Activated CD4-positive, alpha-beta T cell treated with anti-CD3 and anti-CD28 coated beads for 4 hours (primary cell): ENCODE measurements around the gene PANX2.

ENCODE experiments used
- DNase-seq, 2 donors: peaks; one replicate each; pipeline ENCODE4 v3.0.0-alpha.2; 2020

The PANX2 gene

DNA sequence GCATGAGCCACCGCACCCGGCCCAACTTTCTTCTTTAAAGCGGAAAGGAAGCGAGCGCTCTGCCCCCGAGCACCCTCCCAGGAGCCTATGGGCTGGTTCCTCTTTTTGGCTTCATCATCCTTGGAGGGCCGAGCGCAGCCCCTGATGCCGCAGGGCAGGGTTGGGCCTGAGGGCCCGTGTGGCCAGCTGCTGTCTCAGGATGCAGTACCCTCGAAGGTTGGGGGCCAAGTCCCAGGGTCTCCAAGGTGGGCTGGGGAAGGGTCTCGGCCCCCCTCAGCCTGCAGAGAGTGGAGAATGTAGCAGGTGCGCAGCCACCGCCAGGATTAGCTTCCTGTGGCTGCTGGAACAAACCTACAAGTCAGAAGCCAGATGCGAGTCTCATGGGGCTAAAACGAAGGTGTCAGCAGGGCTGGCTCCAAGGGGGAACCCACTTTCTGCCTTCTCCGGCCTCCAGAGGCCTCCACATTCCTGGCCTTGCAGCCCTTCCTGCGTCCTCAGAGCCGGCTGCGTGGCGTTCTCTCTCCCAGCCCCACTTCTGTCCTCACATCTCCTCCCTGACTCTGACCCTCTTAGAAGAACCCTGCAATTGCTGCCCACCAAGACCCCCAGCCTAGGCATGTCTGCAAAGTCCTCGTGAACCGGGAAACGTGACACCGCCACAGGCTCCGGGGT is 2.9 kb downstream of the PANX2 start:
- no peak for DNase-seq

DNA sequence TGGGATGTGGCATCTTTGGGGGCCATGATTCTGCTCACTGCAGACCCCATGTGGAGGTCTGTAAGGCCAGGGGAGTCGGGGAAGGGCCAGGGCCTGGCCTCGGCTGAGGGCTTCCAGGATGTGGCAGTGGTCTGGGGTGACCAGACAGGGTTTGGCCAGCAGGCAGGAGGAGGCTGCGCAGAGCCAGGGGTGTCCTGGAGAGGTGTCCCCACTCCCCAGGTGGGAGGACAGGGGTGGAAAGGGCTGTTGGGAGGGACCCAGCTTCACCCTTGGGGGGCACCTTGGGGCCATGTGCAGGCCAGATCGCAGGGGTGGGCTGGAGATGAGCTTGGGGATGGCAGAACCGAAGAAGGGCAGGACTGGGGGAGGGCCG is 3.4 kb downstream of the PANX2 start:
- no peak for DNase-seq

DNA sequence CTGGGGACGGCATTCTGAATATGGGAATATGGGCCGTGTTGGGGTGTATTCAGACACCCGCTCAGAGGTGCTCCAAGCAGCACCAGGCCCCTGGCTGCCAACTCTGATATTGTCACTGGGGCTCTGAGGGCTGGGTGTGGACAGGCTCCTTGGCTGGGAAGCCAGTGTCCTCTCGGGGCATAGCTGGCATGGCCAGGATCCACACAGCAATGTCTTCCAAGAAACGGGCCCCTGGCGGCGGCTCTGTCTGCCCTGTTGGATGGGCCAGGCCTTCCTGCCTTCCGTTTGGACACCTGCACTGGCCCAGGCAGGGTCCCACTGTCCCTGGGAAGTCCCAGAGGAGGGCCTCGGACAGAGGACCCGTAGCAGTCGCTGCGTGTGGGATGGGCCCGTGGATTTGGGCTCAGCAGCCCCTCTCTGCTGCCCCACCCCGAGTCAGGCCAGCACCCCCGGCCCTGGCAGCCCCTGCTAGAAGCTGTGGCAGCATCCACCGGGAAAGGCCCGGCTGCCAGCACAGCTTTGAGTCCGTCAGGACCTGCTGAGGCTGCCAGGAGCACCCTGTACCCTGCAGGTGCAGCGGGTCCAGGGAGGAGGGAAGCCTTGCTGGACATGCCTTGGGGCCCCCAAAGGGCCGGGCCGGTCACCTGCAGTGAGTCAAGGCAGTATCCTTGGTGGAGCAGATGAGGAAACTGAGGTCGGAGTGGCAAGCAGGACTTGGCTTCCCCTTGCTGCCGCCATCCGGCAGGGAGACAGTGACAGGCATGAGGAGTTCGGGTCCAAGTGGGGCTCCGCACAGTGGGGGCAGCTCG is 4.1 kb downstream of the PANX2 start:
- no peak for DNase-seq

DNA sequence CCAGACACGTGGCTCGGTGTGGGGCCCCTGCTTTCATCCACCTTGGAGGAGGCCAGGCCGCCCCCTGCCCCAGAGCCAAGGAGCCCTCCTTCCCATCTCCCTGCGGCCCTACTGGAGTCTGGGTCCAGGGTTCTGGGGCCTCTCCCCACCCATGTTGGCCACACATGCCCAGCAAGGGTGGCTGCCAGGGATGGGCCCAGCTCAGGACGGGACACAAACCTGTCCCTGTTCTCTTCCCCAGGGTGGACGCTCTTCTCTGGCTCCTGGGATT is 4.6 kb downstream of the PANX2 start:
- DNase-seq = no peak

DNA sequence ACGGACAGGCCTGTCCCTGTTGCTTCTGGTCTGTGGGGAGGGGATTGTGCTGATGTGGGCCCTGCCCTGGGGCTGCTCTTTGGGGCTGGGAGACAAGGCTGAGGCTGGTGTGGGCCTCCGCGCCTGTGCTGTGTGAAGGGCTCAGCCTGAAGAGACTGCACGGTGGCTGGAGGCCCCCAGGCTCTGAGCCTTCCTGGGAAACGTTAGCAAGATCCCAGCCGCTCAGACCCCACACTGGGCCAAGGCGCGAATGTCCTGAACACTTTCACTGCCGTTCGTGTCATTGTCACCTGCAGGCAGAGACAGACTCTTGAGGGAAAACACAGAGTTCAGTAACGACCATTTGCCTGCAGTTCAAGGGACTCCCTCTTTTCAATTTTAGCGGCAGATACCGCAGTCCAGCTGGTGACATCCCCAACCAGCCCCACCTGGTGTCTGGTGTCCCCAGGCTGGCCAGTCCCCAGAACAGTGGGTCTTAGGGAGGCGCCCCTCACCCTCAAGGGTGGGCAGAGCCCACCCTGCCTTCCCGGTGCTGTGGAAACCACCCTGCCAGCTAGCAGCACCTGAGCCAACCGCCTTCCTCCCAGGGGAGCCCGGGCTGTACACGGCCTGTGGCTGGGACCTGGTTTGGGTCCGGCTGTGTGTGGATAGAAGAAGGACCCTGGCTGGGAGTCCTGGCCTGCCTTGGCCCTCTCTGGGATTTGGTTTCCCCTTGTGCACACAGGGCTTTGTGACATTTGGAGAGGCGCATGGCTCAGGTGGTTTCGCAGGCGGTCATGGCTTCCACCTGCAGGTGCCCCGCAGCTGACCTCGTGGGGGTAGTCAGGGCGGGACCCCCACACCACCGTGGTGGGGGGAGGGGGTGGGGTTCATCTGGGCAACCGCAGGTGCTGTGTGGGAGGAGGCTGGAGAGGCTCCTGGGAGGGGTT is 5.7 kb downstream of the PANX2 start:
- no peak for DNase-seq

DNA sequence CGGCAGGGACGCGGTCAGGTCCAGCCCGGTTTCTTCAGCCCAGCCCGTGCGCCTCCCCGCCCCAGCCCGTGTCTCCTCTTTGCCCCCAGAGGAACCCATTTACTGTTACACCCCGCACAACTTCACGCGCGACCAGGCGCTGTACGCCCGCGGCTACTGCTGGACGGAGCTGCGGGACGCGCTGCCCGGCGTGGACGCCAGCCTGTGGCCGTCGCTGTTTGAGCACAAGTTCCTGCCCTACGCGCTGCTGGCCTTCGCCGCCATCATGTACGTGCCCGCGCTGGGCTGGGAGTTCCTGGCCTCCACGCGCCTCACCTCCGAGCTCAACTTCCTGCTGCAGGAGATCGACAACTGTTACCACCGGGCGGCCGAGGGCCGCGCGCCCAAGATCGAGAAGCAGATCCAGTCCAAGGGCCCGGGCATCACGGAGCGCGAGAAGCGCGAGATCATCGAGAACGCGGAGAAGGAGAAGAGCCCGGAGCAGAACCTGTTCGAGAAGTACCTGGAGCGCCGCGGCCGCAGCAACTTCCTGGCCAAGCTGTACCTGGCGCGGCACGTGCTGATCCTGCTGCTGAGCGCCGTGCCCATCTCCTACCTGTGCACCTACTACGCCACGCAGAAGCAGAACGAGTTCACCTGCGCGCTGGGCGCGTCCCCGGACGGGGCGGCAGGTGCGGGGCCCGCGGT is 6.5 kb downstream of the PANX2 start:
- DNase-seq = no peak

DNA sequence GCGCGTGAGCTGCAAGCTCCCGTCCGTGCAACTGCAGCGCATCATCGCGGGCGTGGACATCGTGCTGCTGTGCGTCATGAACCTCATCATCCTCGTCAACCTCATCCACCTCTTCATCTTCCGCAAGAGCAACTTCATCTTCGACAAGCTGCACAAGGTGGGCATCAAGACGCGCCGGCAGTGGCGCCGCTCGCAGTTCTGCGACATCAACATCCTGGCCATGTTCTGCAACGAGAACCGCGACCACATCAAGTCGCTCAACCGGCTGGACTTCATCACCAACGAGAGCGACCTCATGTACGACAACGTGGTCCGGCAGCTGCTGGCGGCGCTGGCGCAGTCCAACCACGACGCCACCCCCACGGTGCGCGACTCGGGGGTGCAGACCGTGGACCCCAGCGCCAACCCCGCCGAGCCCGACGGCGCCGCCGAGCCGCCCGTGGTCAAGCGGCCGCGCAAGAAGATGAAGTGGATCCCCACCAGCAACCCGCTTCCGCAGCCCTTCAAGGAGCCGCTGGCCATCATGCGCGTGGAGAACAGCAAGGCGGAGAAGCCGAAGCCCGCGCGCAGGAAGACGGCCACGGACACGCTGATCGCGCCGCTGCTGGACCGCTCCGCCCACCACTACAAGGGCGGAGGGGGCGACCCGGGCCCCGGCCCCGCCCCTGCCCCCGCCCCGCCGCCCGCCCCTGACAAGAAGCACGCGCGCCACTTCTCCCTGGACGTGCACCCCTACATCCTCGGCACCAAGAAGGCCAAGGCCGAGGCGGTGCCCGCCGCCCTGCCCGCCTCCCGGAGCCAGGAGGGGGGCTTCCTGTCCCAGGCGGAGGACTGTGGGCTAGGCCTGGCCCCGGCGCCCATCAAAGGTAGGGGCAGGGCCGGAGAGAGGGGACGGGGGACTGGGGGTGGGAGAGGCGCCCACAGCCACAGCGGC is 7.3 kb downstream of the PANX2 start:
- no peak for DNase-seq

DNA sequence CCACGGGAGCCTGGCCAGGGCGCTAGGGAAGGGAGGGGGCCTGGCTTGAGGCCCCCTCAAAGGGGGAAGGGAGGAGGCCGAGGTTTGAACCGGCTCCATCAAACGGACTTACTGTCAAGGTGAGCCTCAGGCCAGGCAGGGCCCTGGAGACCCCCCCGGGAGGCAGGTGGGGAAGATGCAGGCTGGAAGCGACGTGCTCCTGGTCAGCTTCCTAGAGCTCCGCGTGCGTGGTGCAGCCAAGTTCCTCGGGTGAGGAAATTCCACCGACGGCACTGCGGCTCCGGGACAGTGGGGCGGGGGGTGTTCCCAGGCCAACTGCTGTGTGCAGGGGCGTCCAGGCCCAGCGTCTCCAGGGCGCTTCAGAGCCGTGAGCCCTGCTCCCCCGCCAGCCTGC is 7.9 kb downstream of the PANX2 start:
- DNase-seq = no peak

DNA sequence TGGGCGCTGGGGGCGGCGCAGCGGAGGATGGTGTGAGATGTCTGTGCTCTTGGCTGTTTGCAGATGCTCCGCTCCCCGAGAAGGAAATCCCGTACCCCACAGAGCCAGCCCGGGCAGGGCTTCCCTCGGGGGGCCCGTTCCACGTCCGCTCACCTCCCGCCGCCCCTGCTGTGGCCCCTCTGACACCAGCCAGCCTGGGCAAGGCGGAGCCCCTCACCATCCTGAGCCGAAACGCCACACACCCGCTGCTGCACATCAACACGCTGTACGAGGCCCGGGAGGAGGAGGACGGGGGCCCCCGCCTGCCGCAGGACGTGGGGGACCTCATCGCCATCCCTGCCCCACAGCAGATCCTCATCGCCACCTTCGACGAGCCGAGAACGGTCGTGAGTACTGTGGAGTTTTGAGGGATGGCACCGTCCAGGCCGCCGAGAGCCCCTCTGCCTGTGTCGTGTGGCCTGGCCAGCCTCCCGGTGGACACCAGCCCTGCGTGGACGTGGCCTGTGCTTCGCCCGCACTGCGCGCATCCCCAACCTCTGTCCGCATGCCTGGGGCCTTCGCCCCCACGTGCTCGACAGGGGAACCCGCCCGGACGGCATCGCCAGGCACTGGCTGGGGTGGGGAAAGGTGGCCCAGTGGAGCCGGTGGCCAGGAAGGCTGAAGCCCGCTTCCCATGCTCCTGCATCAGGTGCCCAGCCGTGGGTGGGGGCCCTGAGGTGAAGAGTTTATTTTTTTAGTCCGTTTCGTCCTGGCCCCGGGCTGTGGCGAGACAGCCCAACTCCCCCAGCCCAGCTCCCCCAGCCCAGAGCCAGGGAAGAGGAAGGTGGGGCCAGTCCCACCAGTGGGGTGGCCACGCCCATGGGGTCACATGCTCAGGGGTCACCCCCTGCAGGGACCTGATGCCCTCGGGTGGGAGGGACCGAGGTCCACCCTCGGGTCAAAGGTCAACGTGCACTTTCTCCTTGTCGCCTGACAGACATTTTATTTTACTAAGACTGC is 8.6 kb downstream of the PANX2 start:
- DNase-seq = no peak

DNA sequence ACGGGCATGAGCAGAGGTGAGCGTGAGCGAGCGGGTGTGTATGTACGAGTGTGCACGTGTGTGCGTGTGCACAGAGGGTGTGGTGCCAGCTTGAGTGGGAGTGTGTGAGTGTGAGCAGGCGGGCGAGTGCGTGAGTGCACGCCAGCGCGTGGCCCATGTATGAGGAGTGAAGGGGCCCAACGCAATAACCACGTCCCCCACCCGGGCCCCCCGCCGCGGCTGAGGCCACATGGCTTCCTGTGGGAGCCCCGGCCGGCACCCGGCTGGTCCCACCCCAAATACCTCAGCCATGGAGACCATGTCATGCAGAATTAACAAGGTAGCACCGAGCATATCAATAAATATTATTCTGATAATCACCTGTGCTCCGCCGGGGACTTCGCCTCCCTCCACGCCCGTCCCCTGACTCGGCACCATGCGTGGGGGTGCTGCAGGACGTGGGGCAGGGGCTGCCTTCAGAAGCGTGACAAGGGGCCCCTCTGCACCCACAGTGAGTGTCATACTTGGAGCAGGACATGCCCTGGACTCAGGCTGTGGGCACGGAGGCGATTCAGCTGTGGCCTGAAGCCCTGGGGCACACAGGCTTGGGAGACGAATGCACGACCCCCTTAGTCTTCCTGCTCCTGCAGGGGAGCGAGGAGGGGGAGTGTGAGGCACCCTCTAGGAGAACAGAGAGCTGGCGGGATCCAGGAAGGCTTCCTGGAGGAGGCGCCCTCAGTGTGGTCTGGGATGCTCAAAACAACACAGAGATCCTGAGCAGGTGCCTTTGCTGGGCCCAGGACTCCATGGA is 9.6 kb downstream of the PANX2 start:
- DNase-seq = no peak

DNA sequence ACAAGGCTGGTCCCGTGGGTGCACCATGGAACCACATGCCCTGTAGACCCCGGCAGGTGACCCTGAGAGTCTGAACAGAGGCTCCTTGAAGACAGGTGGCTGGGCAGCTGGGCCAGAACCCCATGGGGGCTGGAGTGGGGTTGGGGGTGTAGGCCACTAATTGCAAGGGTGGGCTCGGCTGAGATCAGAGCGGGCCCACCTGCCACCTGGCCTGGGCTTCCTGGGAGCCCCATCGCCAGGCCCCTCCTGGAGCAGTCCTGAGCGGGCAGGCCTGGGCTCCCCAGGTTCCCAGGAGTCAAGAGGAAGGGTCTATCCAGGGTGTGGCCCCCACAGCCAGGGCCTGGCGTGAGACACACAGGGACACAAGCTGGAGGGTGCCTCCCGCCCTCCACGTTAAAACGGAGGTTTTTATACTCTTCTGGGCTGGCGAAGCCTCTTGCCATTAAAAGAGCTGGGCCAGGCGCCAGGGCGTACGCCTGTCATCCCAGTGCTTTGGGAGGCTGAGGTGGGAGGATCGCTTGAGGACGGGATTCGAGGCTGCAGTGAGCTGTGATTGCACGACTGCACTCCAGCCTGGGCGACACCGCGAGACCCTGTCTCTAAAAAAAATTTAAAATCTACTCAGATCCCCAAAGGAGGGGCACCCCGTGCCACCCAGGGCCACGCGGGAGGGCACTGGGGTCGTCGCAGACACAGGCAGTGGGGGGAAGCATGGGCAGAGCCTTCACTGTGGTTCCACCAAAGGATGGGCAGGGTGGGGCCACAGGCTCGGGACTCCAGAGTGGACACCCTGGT is 10.4 kb downstream of the PANX2 start:
- no peak for DNase-seq

DNA sequence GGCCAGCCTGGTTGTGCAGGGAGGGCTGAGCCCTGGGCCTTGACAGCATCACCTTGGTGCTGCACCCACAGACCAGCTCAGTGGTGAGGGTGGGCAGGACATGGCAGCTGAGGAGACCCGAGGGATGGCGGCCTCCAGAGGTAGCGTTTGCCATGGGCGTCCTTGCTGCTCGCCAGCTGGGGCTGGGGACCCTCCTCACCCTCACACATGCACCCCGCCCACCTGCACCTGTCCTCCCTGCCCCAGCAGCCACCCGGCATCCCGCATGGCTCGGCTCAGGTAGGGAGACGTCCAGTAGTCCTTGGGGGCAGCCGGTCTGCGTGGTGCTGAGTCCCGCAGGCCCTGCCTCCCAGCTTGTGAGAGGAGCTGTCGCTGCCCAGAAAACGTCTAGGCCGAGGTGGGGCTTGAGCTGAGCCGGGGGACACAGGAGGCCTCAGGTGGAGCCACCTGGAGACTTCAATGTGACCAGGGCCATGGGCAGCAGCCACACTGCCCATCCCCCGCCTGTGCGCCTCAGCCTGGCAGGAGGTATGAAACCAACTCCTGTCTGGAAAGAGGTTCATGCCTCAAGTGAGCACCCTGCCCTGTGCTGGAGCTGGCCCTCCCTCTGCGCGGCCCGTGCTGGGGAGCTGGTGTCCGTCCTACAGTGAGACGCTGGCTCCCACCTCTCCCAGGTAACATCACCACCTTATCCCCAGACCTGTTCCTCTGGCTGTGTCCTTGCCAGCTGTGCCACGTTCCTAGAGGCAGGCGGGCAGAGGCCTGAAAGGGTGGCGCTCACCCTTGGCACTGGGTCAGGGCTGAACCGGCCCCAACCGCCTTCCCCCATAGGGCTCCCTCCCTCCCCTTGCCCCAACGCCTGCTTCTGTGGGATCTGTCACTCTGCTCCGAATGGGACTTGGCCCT is 11.9 kb downstream of the PANX2 start:
- no peak for DNase-seq

DNA sequence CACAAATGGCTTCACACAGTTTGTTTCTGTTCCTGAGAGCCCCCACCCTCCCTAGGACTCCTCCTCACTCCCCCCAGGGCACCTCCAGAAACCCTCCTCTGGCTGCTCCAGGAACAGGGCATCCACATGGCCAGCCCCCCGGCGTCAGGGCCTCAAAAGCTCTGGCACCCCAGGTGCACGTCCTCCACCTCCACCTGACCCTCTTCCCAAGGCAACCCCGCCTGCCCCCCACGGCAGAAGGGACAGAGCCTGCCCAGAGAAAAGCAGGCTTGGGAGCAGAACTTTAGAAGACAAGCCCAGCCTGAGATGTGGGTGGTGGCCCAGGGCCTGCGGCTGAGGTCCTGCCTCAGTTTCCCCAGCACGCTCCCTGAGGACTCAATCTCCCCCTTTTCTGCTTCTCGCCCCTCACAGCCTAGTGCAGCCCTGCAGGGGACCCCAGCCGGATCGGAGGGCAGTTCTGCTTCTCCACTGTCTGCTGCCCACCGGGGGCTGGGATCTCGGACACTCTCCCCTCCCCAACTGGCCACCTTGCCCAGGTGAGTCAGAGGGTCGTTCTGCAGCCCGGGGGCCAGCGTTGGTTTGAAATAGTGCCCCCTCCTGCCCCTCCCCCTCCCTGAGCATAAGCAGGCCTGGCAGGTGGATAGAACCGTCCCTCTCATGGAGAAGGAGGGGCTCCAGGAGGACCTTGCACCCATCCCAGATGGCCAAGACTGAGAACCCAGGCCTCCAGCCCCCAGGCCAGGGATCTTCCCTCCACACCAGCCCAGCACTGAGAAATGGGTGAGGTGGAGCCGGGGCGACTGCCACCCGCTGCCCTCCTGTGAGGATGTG is 12.8 kb downstream of the PANX2 start:
- DNase-seq = no peak

DNA sequence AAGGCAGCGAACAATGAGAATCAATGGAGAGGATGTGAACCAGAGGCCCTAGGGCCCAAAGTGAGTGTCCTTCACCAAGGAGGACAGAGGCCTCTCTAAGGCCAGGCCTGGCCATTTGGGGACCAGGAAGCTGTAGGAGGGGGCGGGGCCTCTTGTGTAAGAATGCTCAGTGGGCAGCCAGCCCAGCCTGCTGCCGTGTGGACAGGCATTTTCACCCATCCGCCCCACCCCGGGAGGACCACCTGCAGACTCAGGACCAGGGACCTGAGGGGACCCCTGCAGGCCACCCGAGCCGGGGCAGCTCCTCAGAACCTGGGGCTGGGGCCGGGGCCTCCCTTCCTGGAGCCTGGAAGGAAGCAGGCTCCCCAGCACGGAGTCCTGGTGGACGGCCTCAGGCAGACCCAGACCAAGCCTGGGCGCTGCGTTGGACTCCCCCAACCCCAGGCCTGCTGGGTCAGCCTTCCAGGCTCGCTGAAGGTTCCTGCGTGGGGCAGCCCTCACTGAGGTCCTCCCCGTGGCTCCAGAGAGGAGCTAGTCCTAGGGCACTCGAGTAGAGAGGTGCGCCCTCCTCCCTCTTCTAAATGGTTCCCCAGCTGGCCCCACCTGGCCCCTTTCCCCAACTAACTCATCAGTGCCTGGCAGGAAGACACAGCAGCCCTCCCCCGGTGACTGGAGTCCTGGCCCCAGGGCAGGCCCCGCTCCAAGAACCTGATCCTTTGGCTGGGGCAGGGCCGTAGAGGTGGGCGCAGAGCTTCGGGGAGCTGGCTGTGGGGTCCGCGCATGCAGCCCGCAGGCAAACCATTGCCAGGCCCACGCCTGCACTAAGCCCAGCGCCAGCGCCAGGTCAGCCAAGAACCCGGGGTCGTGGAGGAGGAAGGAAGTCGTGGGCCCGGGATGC is 13.7 kb downstream of the PANX2 start:
- no peak for DNase-seq

DNA sequence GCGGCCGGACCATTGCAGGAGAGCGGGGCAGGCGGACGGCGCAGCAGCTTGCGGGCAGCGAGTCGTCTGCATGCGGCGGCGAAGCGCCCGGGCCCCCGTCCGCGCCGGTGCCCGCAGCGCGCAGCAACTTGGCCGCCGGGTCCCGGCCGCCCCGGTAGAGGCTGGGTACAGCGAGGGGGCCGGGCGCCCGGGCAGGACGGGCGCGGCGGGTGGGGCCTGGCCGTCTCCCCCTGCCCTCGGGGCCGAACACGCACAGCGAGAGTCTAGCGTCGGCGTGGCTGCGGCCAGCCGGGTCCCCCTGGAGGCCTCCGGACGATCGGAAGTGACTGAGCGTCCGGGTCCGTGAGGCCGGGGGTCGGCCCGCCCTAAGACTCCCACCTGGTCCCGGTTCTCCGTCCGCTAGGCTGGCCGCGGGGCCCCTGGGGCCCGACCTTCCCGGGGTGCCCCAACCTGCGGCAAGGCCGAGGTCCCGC is 14.4 kb downstream of the PANX2 start:
- DNase-seq = no peak
